DND-41 (cell line): Measurements from ENCODE around the gene KCNIP4.

Experiments
- ATAC-seq: fragments of 200-7000 bp; cut with Tn5 transposase; 3 replicates; pipeline ENCODE4 v1.9.1; 2021; ENCODE audit warnings: low read depth; ENCODE audit not compliant: insufficient read depth
- DNase-seq: peaks from one replicate; pipeline ENCODE4 v3.0.0-alpha.2; 2020
- H2AFZ ChIP-seq: 2 replicates; pipeline ENCODE4 v1.6.0; 2012; ENCODE audit warnings: low read depth, low read length
- H3K27ac ChIP-seq: 2 replicates; pipeline ENCODE4 v1.5.1; 2012; ENCODE audit warnings: low read length, inconsistent platforms
- H3K27me3 ChIP-seq: fragments of 200-600 bp; sonication (generic); 2 replicates; pipeline ENCODE4 v1.6.0; 2012; ENCODE audit warnings: low read length, mild to moderate bottlenecking, inconsistent platforms; ENCODE audit not compliant: insufficient read depth, poor library complexity
- H3K36me3 ChIP-seq: 2 replicates; pipeline ENCODE4 v1.5.1; 2012; ENCODE audit warnings: low read length, inconsistent platforms; ENCODE audit not compliant: insufficient read depth
- H3K4me1 ChIP-seq: 2 replicates; pipeline ENCODE4 v1.5.1; 2012; ENCODE audit warnings: mild to moderate bottlenecking, low read length; ENCODE audit not compliant: insufficient read depth
- H3K4me2 ChIP-seq: 2 replicates; pipeline ENCODE4 v1.6.0; 2012; ENCODE audit warnings: mild to moderate bottlenecking, moderate library complexity, low read length, inconsistent platforms; ENCODE audit not compliant: insufficient read depth
- H3K4me3 ChIP-seq, 2 experiments: fragments of 200-600 bp in 1 of 2; shearing (Covaris generic) in 1 of 2; 2 replicates each; pipeline ENCODE4 v1.5.1; 2012 to 2016; ENCODE audit warnings: inconsistent platforms in 2 of 2, low read length in 2 of 2, mild to moderate bottlenecking in 2 of 2, low read depth in 1 of 2, moderate library complexity in 1 of 2
- H3K79me2 ChIP-seq: 2 replicates; pipeline ENCODE4 v1.6.0; 2012; ENCODE audit warnings: low read length, inconsistent platforms; ENCODE audit not compliant: insufficient read depth
- H3K9ac ChIP-seq: 2 replicates; pipeline ENCODE4 v1.6.0; 2012; ENCODE audit warnings: low read depth, mild to moderate bottlenecking, inconsistent platforms, low read length, moderate library complexity
- H3K9me3 ChIP-seq: 2 replicates; pipeline ENCODE4 v1.5.1; 2012; ENCODE audit warnings: low read length, moderate library complexity, mild to moderate bottlenecking, inconsistent platforms; ENCODE audit not compliant: insufficient read depth, severe bottlenecking
- H4K20me1 ChIP-seq: 2 replicates; pipeline ENCODE4 v1.6.0; 2012; ENCODE audit warnings: low read length; ENCODE audit not compliant: insufficient read depth
- EZH2 ChIP-seq: IDR thresholded peaks from 3 replicates; pipeline ENCODE4 v1.6.1; 2012; ENCODE audit warnings: borderline replicate concordance, low read depth, mild to moderate bottlenecking, moderate library complexity, low read length, inconsistent platforms; ENCODE audit not compliant: severe bottlenecking
- TF ChIP-seq, protein P1 (sequence below): IDR thresholded peaks from 2 replicates; pipeline ENCODE4 v1.5.1; 2012; ENCODE audit warnings: borderline replicate concordance, low read length, moderate library complexity, mild to moderate bottlenecking; ENCODE audit not compliant: poor library complexity, severe bottlenecking; ENCODE audit errors: extremely low read depth

KCNIP4 gene

DNA sequence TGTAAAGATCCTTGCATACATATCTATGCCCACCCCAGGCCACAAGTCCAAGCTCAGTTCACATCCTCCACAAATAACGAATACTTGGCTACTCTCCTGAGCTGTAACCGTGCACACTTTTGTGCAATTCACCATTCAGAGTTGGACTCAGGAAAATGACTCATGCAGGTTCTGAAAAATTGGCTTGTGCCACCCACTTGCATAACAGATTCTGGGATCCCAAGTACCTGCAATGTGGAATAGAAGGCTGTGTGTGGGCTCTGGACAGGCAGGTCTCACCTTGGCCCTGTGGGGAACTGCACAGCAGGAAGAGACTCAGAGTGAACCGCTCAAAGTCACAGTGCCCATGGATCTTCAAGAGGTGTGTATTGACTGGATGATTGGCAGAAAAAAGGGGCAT is 745.6 kb downstream of the KCNIP4 start:
- Histone ChIP-seq H3K9ac (no peak overlapping the region), H2AFZ (no peak overlapping the region), H3K9me3 (peaks cover 2% of the 10 kb centered on the region), H3K4me1 (no peaks in the 10 kb centered on the region), H4K20me1 (no peaks in the 10 kb centered on the region), H3K4me3 (no peak overlapping the region), H3K27ac (no peak overlapping the region), H3K36me3 (no peaks in the 10 kb centered on the region), H3K27me3 (no peaks in the 10 kb centered on the region), H3K79me2 (no peaks in the 10 kb centered on the region), H3K4me2 (no peak overlapping the region)
- DNase-seq = no peak
- ATAC-seq = no peak
- TF ChIP-seq, protein P1, sequence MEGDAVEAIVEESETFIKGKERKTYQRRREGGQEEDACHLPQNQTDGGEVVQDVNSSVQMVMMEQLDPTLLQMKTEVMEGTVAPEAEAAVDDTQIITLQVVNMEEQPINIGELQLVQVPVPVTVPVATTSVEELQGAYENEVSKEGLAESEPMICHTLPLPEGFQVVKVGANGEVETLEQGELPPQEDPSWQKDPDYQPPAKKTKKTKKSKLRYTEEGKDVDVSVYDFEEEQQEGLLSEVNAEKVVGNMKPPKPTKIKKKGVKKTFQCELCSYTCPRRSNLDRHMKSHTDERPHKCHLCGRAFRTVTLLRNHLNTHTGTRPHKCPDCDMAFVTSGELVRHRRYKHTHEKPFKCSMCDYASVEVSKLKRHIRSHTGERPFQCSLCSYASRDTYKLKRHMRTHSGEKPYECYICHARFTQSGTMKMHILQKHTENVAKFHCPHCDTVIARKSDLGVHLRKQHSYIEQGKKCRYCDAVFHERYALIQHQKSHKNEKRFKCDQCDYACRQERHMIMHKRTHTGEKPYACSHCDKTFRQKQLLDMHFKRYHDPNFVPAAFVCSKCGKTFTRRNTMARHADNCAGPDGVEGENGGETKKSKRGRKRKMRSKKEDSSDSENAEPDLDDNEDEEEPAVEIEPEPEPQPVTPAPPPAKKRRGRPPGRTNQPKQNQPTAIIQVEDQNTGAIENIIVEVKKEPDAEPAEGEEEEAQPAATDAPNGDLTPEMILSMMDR = no peak
- TF ChIP-seq EZH2 = no peak

GRCh38 chr4:21198683-21199082 is 749.9 kb downstream of the KCNIP4 start:
- Histone ChIP-seq H3K4me1 (no peaks in the 10 kb centered on the region), H3K4me2 (no peak overlapping the region), H3K27ac (no peak overlapping the region), H3K9me3 (peaks cover 2% of the 10 kb centered on the region), H3K36me3 (no peaks in the 10 kb centered on the region), H2AFZ (no peak overlapping the region), H3K9ac (no peak overlapping the region), H3K27me3 (no peaks in the 10 kb centered on the region), H4K20me1 (no peaks in the 10 kb centered on the region), H3K4me3 (no peak overlapping the region), H3K79me2 (no peaks in the 10 kb centered on the region)
- no peak for ATAC-seq
- TF ChIP-seq, protein P1 = no peak
- no peak for TF ChIP-seq EZH2
- DNase-seq = no peak

DNA sequence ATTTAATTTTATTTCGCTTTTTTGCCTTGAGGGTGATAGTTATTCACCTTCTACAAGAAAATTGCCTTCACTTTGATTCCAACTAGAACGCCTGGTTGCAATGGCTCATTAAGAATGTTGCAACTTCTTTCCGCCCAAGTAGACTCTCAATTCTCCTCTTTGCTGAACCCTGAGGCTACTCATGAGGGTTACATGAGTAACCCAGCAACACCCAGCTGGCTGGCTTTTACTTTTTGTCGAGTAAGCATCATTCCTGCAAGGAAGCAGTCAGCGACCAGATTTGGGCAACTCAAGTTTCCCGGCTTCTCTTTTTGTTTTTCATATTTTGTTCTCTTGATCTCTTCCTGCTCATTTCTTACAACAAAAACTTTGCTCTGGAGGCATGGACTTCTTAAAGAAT is 752.9 kb downstream of the KCNIP4 start:
- no peak overlapping the region for H3K27ac ChIP-seq
- H3K27me3 ChIP-seq = no peaks in the 10 kb centered on the region
- no peak for TF ChIP-seq EZH2
- TF ChIP-seq, protein P1 = no peak
- no peak overlapping the region for H3K9ac ChIP-seq
- H3K36me3 ChIP-seq = no peaks in the 10 kb centered on the region
- H3K9me3 ChIP-seq = peaks cover 2% of the 10 kb centered on the region
- H3K4me2 ChIP-seq = no peak overlapping the region
- no peaks in the 10 kb centered on the region for H3K4me1 ChIP-seq
- H4K20me1 ChIP-seq = no peaks in the 10 kb centered on the region
- no peak overlapping the region for H2AFZ ChIP-seq
- DNase-seq (no peak), ATAC-seq (no peak)
- no peak overlapping the region for H3K4me3 ChIP-seq
- H3K79me2 ChIP-seq = no peaks in the 10 kb centered on the region

GRCh38 chr4:21192367-21192766 is 756.2 kb downstream of the KCNIP4 start:
- H3K4me1 ChIP-seq = no peaks in the 10 kb centered on the region
- no peak for DNase-seq
- H3K9ac ChIP-seq = no peak overlapping the region
- no peak for ATAC-seq
- no peaks in the 10 kb centered on the region for H4K20me1 ChIP-seq
- no peaks in the 10 kb centered on the region for H3K9me3 ChIP-seq
- H2AFZ ChIP-seq = no peak overlapping the region
- H3K27ac ChIP-seq = no peak overlapping the region
- H3K79me2 ChIP-seq = no peaks in the 10 kb centered on the region
- no peak overlapping the region for H3K4me3 ChIP-seq
- H3K27me3 ChIP-seq = no peaks in the 10 kb centered on the region
- H3K4me2 ChIP-seq = no peak overlapping the region
- TF ChIP-seq, protein P1 = no peak
- TF ChIP-seq EZH2 = no peak
- H3K36me3 ChIP-seq = no peaks in the 10 kb centered on the region
